Stomach (tissue), 4 donors: Measurements from ENCODE around the gene IRF2BP2.

Source experiments
- EP300 ChIP-seq: sonication (generic); formaldehyde crosslinking; IDR thresholded peaks from one replicate; pipeline ENCODE4 v1.6.1; 2017; ENCODE audit warnings: antibody characterized with exemption
- POLR2AphosphoS5 ChIP-seq, 3 donors: sonication (generic); formaldehyde crosslinking; IDR thresholded peaks; one replicate each; pipeline ENCODE4 v1.6.1; 2016; ENCODE audit warnings: antibody characterized with exemption in 3 of 3
- TF ChIP-seq, protein P1 (sequence below), 7 experiments: fragments of 450-650 bp in 4 of 7; fragments of 200-600 bp in 3 of 7; sonication (generic) in 3 of 7; IDR thresholded peaks; one replicate each; pipeline ENCODE4 v1.5.1; 2016 to 2019; ENCODE audit warnings: antibody characterized with exemption in 7 of 7, control low read depth in 2 of 7, mild to moderate bottlenecking in 1 of 7

DNA sequence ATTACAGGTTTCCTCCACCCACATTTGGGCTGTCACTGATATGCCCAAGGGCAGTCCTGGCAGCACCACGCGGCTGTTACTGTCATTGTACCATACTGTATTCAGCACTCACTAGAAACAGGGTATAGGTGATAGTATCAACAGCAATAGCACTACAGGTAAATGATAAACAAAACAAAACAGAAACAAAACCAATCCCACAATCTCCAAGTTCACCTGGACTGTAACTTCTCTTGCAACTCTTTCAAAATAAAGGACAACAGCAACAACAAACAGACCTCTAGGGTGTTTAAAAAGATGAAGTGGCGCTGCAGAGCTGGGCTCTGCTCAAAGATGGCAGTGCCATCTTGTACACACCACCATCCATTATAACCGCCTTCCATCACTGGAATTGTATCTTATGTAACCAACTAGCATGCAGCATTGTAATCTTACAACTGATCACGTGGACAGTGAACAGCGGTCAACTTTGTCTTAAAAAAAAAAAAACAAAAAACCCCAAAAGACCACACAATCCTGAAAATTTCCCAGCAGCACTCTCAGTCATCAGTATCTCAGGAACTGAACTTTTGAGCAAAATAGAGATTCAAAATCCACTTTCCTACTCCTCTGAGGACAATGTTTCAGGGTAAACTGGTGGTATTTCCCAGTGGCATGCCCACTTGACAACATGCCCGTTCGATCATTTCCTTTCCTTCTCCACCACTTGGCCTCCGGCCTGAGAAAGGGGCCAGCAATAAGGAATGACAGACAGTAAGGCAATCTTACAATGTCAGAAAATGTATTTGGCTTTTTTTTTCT, 3.8 kb downstream of the IRF2BP2 start:
- TF ChIP-seq, protein P1, sequence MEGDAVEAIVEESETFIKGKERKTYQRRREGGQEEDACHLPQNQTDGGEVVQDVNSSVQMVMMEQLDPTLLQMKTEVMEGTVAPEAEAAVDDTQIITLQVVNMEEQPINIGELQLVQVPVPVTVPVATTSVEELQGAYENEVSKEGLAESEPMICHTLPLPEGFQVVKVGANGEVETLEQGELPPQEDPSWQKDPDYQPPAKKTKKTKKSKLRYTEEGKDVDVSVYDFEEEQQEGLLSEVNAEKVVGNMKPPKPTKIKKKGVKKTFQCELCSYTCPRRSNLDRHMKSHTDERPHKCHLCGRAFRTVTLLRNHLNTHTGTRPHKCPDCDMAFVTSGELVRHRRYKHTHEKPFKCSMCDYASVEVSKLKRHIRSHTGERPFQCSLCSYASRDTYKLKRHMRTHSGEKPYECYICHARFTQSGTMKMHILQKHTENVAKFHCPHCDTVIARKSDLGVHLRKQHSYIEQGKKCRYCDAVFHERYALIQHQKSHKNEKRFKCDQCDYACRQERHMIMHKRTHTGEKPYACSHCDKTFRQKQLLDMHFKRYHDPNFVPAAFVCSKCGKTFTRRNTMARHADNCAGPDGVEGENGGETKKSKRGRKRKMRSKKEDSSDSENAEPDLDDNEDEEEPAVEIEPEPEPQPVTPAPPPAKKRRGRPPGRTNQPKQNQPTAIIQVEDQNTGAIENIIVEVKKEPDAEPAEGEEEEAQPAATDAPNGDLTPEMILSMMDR (IDR thresholded peaks at IDR 0.05) = no peak
- TF ChIP-seq EP300 (no peak), POLR2AphosphoS5 (IDR thresholded peaks at IDR 0.05) (peak; percentile 6 to 53 (median 8))
